COLO829 (cell line): ENCODE measurements around the gene KIF3B.
"Not testable (repeated sequence)": the region's sequence is repeated elsewhere in the genome, so short reads cannot be mapped to it uniquely, and the experiment has no call there.

Experiments used
- DNase-seq: peaks from one replicate; pipeline ENCODE4 v3.0.0; 2012; ENCODE audit warnings: low spot score

KIF3B gene

DNA sequence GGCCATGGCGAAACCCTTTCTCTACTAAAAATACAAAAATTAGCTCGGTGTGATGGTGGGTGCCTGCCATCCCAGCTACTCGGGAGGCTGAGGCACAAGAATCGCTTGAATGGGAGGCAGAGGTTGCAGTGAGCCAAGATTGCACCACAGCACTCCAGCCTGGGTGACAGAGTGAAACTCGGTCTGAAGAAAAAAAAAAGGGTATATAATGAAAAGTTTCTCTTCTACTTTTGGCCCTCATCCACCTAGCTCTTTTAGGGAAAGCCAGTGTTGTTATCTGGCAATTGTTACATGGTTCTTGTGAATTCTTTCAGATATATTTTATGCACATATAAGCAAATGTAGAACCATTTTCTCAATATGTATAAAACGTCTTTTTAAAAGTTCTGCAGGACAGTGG, 19.0 kb downstream of the KIF3B start:
- no peak for DNase-seq

DNA sequence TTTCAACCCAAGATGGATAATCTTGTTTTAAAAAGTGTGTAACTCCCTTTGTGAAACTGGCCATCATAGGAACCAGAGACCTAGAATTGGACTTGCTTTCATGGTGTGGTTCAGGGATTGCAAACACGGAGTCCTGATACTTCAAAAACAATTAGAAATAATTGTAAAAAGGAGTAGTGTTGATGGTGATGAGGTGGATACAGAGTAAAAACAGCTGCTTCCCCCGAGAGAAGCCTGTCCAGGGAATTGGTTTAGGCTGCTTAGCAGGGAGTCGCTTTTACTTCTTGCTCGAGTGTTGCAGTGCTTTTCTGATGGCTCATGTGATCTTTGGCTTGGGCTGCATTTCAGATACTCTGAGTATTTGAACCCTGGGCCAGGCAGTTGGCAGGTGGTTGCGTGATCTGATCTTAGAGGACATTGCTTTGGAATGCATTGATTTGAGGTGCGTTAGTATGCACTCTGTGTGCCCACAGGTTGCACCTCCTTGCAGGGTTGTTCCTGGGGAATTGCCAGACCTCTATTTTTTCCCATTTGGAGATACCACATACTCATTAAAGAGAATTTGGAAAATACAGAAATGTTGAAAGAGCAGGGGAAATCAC, 19.5 kb downstream of the KIF3B start:
- no peak for DNase-seq

DNA sequence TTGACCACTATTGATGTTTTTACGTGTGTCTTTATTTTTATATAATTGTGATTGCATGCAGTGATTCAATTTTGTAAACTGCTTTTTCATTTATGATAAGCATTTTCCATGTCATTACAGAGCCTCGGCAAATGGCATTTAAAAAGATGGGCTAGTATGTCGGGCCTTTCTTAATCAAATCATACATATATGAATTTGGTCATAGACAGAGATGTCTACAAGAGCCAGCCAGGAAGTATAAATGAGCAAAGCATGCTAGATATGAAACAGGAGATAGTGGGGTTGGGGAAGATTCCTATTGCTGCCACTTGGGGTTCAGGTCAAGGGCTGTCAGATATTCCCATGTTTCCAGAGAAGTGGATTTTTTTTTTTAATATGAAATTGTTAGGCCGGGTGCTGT, 20.0 kb downstream of the KIF3B start:
- DNase-seq: no peak

DNA sequence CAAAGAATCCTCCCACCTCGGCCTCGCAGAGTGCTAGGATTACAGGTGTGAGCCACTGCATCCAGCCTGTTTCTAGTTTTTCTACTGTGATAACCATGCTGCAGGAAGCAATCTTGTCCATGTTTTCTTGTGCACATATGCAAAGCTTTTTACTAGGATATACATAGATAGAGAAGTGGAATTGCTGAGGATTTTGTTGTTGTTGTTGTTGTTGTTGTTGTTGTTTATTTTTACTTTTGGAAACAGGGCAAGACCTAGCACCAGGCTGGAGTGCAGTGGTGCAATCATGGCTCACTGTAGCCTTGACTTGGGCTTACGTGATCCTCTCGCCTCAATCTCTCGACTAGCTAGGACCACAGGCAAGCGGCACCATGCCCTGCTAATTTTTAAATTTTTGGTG, 23.2 kb downstream of the KIF3B start:
- no peak for DNase-seq

DNA sequence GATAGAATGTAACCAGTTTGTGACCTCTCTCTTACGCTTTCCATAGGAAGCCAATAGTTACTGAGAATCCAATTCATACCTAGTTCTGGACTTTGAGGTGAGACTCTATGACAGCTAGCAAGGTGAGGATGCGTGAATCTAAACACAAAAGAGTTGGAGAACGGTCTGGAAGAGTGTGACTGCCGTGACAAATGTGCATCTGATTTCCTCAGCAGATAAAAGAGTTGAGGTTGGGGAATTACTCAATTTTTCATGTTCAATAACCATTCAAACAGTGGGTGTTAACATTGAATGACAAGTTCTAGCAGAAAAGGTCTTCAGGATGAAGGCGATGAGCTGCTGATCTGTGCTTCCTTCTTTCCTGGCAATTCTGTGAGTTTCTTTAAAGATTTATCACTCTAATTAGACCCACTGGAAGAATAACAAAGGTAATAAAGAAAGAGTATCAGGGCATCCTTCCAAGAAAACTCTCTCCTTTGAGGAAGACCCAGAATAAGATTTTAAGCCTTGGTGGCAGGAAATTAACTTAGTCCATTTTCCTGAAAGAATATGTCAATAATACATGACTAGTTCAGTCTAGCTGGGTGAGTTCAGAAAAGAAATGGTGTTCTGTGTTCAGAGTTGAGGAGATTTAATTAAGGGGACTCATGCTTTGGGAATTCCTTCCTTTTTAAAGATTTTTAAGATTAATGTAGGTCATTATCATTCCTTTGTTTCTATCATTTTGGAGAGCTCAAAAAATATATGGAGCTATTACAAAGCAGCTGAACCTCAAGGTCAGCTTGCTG, 24.5 kb downstream of the KIF3B start:
- no peak for DNase-seq

DNA sequence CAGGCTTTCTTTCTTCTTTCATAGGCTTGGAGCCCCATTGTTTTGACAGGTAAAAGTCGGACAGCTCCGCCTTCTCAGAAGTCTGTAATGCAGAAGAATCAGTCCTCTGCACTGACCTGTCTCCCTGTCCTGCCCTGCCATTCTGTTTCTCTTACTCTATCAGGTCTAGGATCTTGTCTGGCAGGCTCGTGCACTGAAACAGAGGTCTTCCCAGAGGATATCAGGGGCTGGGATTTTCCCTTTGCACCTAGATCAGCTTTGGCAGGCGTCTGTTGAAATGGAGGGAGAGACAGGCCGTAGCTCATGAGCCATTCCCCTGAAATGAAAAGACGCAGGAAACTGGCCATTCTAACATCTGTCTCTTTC, 25.0 kb downstream of the KIF3B start:
- DNase-seq: no peak

DNA sequence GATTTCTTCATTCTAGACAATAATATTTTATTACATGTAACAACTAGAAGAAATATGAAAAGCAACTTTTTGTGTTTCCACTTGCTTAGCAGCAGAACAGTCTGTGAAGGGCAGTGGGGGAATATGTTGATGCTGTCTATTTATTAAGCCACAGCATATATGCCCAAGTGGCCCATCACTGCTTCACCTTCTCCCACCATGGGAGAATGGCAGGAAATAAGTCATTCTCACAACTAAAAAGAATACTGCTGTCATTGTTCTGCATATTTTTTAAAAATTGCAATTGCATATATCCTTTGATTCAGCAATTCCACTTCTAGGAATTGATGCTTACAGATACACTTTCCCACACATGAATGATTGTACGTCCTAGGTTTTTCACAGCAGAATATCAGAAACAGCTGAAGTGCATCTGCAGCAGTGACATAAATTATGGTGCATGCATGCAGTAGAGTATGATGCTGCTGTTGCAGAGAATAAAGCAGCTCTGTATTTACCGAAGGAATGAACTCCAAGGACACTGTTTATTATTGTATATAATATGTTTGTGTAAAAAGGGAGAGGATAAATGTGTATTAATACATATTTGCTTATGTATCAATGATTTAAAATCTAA, 26.8 kb downstream of the KIF3B start:
- no peak for DNase-seq

DNA sequence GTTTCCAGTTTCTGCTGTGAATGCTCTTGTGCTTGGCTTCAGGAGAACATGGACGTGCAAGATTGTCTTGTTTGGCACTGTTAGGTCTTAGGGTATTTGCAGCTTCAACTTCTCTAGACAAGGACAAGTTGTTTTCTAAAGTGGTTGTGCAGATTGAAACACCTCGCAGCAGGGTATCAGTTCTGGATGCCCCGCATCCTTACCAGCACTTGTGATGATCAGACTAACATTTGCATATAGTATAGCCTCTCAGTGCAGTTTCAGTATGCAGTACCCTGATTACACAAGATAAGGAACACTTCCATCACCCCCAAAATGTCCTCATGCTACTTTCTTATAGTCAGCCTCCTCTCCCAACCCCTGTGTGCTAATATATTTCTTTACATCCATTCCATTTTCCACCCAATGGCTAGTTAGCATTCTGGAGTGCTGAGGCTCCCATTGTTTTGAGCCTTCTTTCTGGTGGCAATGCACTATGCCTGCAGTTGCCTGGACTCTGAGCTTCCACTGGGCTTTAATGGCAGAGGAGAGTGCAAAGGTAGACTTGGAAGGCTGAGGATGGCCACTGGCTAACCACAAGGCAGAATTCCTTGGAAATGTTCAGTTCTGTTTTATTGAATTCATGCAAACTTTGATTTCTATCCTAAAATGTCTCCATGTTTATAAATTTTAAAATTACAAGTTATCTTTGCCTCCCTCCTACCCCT, 35.4 kb downstream of the KIF3B start:
- DNase-seq: no peak

DNA sequence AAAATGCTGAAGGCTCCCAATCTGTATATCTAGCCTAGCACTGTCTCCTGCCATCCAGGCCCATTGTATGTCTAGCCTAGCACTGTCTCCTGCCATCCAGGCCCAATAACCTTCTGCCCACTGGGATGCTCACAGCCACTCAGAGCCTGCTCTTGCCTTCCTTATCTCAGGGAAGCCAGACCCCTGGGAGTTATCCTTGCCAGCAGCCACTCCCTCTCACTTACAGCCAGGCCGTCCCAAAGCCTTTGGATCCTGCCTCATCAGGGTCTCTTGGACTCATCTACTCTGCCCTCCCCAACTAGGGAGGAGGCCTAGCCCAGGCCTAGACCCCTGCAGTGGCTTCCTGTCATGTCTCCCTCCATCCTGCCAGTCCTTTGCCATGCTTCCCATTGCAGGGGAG, 37.3 kb downstream of the KIF3B start:
- no peak for DNase-seq

DNA sequence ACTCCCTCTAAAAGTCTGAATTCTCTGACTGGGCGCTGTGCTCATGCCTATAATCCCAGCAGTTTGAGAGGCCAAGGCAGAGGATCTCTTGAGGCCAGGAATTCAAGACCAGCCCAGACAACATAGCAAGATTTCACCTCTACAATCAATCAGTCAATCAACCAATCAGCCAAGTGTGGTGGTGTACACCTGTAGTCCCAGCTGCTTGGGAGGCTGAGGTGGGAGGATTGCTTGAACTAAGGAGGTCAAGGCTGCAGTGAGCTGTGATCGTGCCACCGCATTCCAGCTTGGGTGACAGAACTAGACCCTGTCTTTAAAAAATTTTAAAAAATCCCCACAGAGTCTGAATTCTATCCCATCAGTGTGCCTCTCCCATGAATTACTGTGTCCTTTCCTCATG, 37.9 kb downstream of the KIF3B start:
- no peak for DNase-seq

DNA sequence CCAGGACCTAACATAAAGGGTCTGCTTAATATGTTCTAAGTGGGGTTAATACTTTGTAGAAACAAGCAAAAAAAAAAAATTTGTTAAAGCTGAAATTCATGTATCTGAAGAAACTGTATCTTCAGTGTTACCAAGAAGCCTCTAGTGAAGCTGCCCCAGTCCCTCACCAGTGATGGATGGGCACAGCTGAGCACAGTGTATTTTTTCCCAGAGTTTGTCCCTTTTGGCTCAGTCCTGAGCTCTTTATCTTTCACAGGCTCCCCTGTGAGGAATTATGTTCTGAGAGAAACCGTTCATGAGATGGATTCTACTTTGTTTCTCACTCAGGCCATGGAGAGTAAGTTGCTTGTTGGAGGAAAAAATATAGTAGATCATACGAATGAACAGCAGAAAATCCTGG, 38.4 kb downstream of the KIF3B start:
- DNase-seq: no peak

DNA sequence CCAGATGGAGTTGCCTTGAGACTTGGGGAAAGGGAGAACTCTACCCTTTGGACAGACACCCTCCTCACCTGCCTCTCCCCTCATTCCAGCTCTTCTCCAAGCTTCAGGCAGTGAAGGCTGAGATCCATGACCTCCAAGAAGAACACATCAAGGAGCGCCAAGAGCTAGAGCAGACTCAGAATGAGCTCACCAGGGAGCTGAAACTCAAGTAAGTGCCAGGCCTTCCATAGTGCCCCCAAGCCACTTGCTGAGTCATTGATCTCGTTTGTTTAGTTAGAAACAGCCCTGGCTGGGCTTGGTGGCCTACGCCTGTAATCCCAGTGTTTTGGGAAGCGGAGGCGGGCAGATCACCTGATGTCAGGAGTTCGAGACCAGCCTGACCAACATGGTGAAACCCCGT, 39.2 kb downstream of the KIF3B start:
- no peak for DNase-seq

DNA sequence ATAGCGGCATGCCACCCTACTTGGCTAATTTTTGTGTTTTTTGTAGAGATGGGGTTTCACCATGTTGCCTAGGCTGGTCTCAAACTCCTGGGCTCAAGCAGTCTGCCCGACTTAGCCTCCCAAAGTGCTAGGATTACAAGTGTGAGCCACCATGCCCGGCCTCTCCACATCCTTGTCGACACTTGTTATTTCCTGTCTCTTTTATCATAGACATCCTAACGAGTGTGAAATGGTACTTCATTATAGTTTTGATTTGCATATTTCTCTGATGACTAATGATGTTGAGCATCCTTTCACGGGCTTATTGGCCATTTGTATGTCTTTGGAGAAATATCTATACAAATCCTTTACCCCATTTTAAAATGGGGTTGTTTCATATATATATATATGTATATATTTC, 41.6 kb downstream of the KIF3B start:
- no peak for DNase-seq

DNA sequence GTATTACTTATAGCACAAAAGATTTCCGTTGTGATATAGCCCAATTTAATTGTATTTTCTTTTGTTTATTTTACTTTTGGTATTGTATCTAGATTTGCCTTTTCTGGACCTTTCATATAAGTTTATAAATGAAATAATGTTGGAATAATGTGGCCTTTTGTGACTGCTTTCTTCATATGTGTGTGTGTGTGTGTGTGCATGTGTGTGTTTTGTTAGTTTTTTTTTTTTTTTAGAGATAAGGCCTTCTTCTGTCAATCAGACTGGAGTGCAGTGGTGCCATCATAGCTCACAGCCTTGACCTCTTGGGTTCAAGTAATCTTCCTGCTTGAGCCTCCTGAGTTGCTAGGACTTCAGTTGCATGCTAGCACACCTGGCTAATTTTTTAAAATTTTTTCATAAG, 42.9 kb downstream of the KIF3B start:
- no peak for DNase-seq

DNA sequence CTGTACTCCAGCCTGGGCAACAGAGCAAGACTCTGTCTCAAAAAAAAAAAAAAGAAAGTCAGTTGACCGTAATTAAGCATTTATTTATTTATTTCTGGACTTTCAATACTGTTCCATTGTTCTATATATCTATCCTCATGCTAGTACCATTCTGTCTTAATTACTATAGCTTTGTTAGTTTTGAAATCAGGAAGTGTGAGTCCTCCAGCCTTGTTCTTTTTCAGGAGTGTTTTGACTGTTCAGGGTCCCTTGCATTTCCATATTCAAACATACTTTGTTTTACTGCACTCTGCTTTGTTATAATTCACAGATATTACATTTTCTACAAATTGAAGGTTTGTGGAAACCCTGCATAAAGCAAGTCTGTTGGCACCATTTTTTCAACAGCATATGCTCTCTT, 43.9 kb downstream of the KIF3B start:
- no peak for DNase-seq

DNA sequence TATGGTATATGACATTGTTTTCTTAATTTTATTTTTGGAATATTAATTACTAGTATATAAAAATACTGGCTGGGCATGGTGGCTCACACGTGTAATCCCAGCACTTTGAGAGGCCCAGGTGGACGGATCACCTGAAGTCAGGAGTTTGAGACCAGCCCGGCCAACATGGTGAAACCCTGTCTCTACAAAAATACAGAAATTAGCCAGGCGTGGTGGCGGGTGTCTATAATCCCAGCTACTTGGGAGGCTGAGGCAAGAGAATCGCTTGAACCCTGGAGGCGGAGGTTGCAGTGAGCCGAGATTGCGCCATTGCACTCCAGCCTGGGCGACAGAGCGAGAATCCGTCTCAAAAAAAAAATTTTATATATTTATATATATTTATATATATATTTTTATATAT, 44.8 kb downstream of the KIF3B start:
- not testable (repeated sequence) for DNase-seq

DNA sequence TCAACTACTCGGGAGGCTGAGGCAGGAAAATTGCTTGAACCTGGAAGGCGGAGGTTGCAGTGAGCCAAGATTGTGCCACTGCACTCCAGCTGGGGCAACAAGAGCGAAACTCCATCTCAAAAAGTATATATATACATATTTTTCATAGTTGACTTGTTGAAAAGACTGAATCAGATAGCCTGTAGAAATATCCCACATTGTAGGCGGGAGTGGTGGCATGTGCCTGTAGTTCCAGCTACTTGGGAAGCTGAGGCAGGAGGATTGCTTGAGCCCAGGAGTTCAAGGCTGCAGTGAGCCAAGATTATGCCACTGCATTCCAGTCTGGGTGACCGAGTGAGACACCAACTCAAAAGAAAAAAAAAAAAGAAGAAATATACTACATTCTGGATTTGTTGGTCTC, 46.3 kb downstream of the KIF3B start:
- not testable (repeated sequence) for DNase-seq

DNA sequence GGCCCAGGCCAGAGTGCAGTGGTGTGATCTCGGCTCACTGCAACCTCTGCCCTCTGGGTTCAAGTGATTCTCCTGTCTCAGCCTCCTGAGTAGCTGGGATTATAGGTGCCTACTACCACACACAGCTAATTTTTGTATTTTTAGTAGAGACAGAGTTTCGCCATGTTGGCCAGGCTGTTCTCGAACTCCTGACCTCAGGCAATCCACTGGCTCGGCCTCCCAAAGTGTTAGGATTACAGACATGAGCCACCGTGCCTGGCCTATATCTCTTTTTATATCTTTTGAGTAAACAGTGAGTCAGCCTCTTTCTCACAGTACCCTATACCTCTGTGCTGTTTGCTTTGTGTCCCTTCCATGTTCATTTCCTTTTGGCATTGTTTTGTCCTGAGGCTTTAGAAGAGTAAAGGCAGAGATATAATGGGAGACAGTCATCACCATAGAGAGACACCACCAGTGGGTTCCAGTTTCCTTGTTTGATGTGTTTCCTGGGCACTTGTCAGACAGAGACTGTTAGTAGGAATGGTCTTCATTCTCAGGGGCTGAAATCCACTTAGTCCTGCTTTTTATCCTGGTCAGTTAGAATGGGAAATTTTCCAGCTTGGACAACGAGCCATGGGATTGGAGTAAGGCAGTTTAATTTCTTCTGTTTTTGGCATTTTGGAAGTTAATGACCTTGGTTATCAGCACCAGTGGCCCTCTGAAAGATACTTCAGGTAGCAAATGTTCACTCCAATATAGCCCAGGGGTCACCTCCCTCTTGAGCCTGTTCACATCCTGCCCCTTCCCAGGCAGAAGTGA, 48.5 kb downstream of the KIF3B start:
- DNase-seq: no peak

DNA sequence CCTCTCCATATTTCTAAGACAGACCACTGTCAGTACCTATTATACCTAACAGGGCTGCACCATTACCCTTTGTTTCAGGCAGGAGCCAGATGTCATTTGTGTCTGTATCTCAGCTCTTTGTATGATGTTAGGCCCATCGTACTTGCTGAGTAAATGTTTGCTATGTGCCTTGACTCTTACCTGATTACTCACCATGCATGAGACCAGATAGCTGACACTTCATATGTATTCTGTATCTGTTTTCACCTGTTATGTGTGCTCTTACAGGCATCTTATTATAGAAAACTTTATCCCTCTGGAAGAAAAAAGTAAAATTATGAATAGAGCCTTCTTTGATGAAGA, 49.0 kb downstream of the KIF3B start:
- no peak for DNase-seq

DNA sequence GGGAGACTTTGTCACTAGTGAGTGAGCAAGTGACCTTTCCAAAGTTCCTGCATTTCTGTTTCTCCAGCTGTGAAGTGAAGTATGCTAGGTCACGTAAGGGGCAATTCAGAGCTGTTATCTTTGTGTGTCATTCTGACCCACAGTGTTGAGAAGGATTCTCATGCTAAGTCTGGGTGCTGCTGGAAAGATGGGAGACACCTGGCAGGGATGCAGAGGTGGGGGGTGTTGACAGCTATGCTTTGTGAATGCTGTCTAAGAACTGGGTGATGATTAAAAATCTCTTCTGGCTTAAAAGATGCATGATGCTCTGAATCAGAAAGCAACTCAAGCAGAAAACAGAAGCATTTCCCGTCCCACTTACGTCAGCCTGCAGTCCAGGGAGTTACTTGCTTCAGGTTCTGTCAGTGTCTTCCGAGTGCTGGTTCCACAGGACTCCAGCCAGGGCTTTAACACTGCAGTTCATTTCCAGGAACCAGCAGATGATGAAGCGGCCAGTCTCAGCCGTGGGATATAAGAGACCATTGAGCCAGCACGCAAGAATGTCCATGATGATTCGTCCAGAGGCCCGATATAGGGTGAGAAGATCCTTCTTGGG, 49.7 kb downstream of the KIF3B start:
- no peak for DNase-seq

DNA sequence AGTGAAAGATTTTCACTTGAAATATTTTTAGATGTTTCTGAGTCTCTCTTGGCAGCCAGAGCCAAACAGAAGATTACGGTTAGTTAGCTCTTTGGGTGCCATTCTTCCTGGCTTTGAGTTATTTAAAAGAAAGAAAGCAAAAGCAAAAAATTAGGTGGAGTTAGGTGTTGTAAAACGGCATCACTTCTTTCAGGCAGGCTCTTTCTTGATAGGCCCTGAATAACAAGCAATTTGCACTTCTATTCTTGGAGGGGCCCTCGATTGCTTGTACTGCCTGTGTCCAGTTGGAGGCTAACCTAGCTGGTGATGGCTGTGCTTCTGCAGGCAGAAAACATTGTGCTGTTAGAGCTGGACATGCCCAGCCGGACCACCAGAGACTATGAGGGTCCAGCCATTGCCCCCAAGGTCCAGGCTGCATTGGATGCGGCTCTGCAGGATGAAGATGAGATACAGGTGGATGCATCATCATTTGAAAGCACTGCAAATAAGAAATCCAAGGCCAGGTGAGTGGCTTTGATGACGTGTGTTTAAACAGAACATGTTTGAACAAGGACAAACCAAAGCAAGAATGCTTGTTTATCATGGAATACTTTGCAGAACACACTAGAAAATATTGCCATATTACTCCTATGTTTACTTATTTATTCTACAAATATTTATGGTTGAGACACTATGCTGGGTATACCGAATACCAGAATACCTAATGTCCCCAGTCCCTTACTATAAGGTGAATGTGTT, 52.5 kb downstream of the KIF3B start:
- no peak for DNase-seq
